HepG2 (cell line): ENCODE results near the gene SLC16A11. TPM values are rescaled to one million over a fixed set of nuclear protein-coding genes. Genes with fewer than 3 reads are reported as not detected.

Source experiments
- ARNT ChIP-seq: fragments of 450-650 bp; IDR thresholded peaks from 2 replicates; pipeline ENCODE4 v1.6.1; 2017
- ATF7 ChIP-seq, 2 experiments: fragments of 450-650 bp in 1 of 2; sonication (generic) in 1 of 2; formaldehyde crosslinking in 1 of 2; IDR thresholded peaks; 2 replicates each; pipeline versions ENCODE4 v1.4.0 to v1.6.1; 2016 to 2020; ENCODE audit warnings: antibody characterized with exemption in 1 of 2, mild to moderate bottlenecking in 1 of 2, missing genetic modification reagents in 1 of 2
- HNRNPUL1 ChIP-seq: fragments of 200-400 bp; formaldehyde crosslinking; IDR thresholded peaks from 2 replicates; pipeline ENCODE4 v1.6.1; 2017; ENCODE audit warnings: low read depth, mild to moderate bottlenecking, low read length, moderate library complexity
- KDM5B ChIP-seq: sonication (generic); formaldehyde crosslinking; IDR thresholded peaks from 2 replicates; pipeline ENCODE4 v1.4.0; 2020; ENCODE audit warnings: missing genetic modification reagents, mild to moderate bottlenecking, borderline replicate concordance
- MYNN ChIP-seq: sonication (generic); formaldehyde crosslinking; IDR thresholded peaks from 2 replicates; pipeline ENCODE4 v1.4.0; 2020; ENCODE audit warnings: mild to moderate bottlenecking, low read depth, missing genetic modification reagents
- NFAT5 ChIP-seq: sonication (generic); formaldehyde crosslinking; IDR thresholded peaks from 2 replicates; pipeline ENCODE4 v1.4.0; 2020; ENCODE audit warnings: missing genetic modification reagents
- NFE2L1 ChIP-seq: sonication (generic); formaldehyde crosslinking; IDR thresholded peaks from 2 replicates; pipeline ENCODE4 v1.4.0; 2020; ENCODE audit warnings: missing genetic modification reagents, mild to moderate bottlenecking, borderline replicate concordance
- SIN3B ChIP-seq: fragments of 150-350 bp; IDR thresholded peaks from 2 replicates; pipeline ENCODE4 v1.6.1; 2014; ENCODE audit warnings: low read length
- SMC3 ChIP-seq: IDR thresholded peaks from 2 replicates; pipeline ENCODE4 v1.6.1; 2011; ENCODE audit warnings: low read length, improper control_type of control experiment
- SRF ChIP-seq: IDR thresholded peaks from 2 replicates; pipeline ENCODE4 v1.6.1; 2011; ENCODE audit warnings: mild to moderate bottlenecking, low read depth, low read length, moderate library complexity
- TFDP2 ChIP-seq: sonication (generic); formaldehyde crosslinking; IDR thresholded peaks from 2 replicates; pipeline ENCODE4 v1.4.0; 2020; ENCODE audit warnings: missing genetic modification reagents
- THAP8 ChIP-seq: sonication (generic); formaldehyde crosslinking; IDR thresholded peaks from 2 replicates; pipeline ENCODE4 v1.5.1; 2020; ENCODE audit warnings: missing genetic modification reagents, mild to moderate bottlenecking, borderline replicate concordance
- ZKSCAN8 ChIP-seq: IDR thresholded peaks from 2 replicates; pipeline ENCODE4 v1.6.1; 2016; ENCODE audit warnings: borderline replicate concordance, missing genetic modification reagents, missing compliant biosample characterization
- ZNF747 ChIP-seq: sonication (generic); formaldehyde crosslinking; IDR thresholded peaks from 2 replicates; pipeline ENCODE4 v1.8.1; 2023; ENCODE audit warnings: missing genetic modification reagents, mild to moderate bottlenecking, borderline replicate concordance
- ZSCAN9 ChIP-seq: IDR thresholded peaks from 2 replicates; pipeline ENCODE4 v1.6.1; 2016; ENCODE audit warnings: borderline replicate concordance
- polyA plus RNA-seq, 8 experiments: library from polyadenylated mRNA; depleted of rRNA in 3 of 8; stranded (reverse) in 7 of 8; unstranded in 1 of 8; fragments of >200 nt; fragmentation: Illumina TruSeq in 4 of 8; extraction: Trizol in 4 of 8; gene quantifications; 2 replicates each; pipeline versions ENCODE4 v1.2.1 to v1.2.3, GENCODE V29; 2011 to 2016; ENCODE audit warnings: low read depth in 4 of 8, missing spikeins in 1 of 8, mixed read lengths in 1 of 8; ENCODE audit not compliant: insufficient read depth in 1 of 8
- total RNA-seq, 5 experiments: library from RNA; depleted of rRNA; stranded (reverse); fragments of >200 nt; fragmentation: Illumina TruSeq; extraction: Trizol; gene quantifications; 2 replicates each; pipeline ENCODE4 v1.2.3, GENCODE V29; 2016; ENCODE audit warnings: low read depth in 1 of 5
- TF ChIP-seq, protein P1 (sequence below): sonication (generic); formaldehyde crosslinking; IDR thresholded peaks from 2 replicates; pipeline ENCODE4 v1.9.0; 2021; ENCODE audit warnings: mild to moderate bottlenecking, missing genetic modification reagents

Gene SLC16A11
- total and polyA plus RNA-seq, 2 of the 13 experiments (the other 11 are each of a cell fraction or from before 2014, with no cell fraction given): not detected

DNA sequence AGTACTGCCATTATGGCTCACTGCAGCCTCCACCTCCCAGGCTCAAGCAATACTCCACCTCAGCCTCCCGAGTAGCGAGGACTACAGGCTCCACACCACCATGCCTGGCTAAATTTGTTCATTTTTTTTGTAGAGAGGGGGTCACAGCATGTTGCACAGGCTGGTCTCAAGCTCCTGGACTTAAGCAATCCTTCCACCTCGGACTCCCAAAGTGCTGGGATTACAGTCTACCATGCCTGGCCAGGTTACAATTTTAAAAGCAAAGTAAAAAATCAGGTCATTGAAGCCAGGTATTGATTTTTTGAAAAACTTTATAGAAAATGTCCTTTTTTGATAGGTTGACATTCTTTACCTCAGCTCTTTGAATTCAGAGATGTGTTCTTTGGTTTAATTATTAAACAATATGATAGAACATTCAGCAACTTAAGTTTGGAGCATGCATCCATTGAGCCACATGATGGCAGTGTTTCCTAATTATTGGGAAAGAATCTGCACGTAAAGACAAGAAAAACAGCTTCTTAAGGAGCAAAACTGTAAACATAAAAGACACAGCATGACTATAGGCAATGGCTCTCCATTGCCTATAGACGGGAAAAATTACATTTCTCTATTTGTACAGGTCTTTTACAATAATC, 1.7 kb upstream of the SLC16A11 start (continued):
- TF ChIP-seq NFAT5 (CRISPR knock-in tag) (no peak), SMC3 (peak; percentile 77), ZNF747 (CRISPR knock-in tag) (0 out of 2 replicates have a peak, but pooled peaks have one; percentile 8), HNRNPUL1 (peak; percentile 73; the same call in 1 of the 2 replicates), ZSCAN9 (no peak), KDM5B (CRISPR knock-in tag) (no peak), SIN3B (0 out of 2 replicates have a peak, but pooled peaks have one; percentile 51), SRF (no peak), ZKSCAN8 (CRISPR knock-in tag) (no peak), TFDP2 (CRISPR knock-in tag) (no peak), THAP8 (CRISPR knock-in tag) (no peak), NFE2L1 (CRISPR knock-in tag) (no peak), ARNT (no peak), ATF7 (IDR thresholded peaks at IDR 0.05) (no peak), ATF7 (CRISPR knock-in tag; IDR thresholded peaks at IDR 0.05) (no peak), MYNN (CRISPR knock-in tag) (no peak)
- TF ChIP-seq, protein P1, sequence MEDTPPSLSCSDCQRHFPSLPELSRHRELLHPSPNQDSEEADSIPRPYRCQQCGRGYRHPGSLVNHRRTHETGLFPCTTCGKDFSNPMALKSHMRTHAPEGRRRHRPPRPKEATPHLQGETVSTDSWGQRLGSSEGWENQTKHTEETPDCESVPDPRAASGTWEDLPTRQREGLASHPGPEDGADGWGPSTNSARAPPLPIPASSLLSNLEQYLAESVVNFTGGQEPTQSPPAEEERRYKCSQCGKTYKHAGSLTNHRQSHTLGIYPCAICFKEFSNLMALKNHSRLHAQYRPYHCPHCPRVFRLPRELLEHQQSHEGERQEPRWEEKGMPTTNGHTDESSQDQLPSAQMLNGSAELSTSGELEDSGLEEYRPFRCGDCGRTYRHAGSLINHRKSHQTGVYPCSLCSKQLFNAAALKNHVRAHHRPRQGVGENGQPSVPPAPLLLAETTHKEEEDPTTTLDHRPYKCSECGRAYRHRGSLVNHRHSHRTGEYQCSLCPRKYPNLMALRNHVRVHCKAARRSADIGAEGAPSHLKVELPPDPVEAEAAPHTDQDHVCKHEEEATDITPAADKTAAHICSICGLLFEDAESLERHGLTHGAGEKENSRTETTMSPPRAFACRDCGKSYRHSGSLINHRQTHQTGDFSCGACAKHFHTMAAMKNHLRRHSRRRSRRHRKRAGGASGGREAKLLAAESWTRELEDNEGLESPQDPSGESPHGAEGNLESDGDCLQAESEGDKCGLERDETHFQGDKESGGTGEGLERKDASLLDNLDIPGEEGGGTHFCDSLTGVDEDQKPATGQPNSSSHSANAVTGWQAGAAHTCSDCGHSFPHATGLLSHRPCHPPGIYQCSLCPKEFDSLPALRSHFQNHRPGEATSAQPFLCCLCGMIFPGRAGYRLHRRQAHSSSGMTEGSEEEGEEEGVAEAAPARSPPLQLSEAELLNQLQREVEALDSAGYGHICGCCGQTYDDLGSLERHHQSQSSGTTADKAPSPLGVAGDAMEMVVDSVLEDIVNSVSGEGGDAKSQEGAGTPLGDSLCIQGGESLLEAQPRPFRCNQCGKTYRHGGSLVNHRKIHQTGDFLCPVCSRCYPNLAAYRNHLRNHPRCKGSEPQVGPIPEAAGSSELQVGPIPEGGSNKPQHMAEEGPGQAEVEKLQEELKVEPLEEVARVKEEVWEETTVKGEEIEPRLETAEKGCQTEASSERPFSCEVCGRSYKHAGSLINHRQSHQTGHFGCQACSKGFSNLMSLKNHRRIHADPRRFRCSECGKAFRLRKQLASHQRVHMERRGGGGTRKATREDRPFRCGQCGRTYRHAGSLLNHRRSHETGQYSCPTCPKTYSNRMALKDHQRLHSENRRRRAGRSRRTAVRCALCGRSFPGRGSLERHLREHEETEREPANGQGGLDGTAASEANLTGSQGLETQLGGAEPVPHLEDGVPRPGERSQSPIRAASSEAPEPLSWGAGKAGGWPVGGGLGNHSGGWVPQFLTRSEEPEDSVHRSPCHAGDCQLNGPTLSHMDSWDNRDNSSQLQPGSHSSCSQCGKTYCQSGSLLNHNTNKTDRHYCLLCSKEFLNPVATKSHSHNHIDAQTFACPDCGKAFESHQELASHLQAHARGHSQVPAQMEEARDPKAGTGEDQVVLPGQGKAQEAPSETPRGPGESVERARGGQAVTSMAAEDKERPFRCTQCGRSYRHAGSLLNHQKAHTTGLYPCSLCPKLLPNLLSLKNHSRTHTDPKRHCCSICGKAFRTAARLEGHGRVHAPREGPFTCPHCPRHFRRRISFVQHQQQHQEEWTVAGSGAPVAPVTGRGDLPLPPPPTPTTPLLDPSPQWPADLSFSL: no peak
